Prostate gland (tissue), 2 donors: ENCODE results near the gene NLRC3. TPM values are rescaled to one million over a fixed set of nuclear protein-coding genes. Genes with fewer than 3 reads are reported as not detected.
"Not testable (repeated sequence)": the region's sequence is repeated elsewhere in the genome, so short reads cannot be mapped to it uniquely, and the experiment has no call there.

ENCODE experiments used
- DNase-seq: peaks from one replicate; pipeline ENCODE4 v3.0.0-alpha.2; 2019; ENCODE audit warnings: low spot score
- H3K27ac ChIP-seq, 2 donors: fragments of 200-600 bp; sonication (generic); 2 replicates each; pipeline ENCODE4 v1.5.1; 2017 to 2019
- H3K27me3 ChIP-seq: fragments of 200-600 bp; sonication (generic); replicated peaks from 2 replicates; pipeline ENCODE4 v1.5.1; 2019; ENCODE audit not compliant: insufficient read depth
- H3K36me3 ChIP-seq, 2 donors: fragments of 200-600 bp; sonication (generic); 1 replicate in 1 of 2; 2 replicates in 1 of 2; pipeline versions ENCODE4 v1.5.1 to v1.8.1; 2017 to 2019
- H3K4me1 ChIP-seq: fragments of 200-600 bp; sonication (generic); replicated peaks from 2 replicates; pipeline ENCODE4 v1.5.1; 2019
- H3K4me3 ChIP-seq, 2 donors: fragments of 200-600 bp; sonication (generic); 2 replicates each; pipeline ENCODE4 v1.5.1; 2017 to 2019
- H3K9me3 ChIP-seq: fragments of 200-600 bp; sonication (generic); 2 replicates; pipeline ENCODE4 v1.5.1; 2017
- POLR2A ChIP-seq: fragments of 450-650 bp; IDR thresholded peaks from one replicate; pipeline ENCODE4 v1.6.1; 2016; ENCODE audit warnings: antibody characterized with exemption, mild to moderate bottlenecking
- POLR2AphosphoS5 ChIP-seq: sonication (generic); formaldehyde crosslinking; IDR thresholded peaks from one replicate; pipeline ENCODE4 v1.6.1; 2017; ENCODE audit warnings: antibody characterized with exemption
- WGBS: methylation state at CpG from one replicate; pipeline ENCODE4 v1.1.5; 2018; 5-methylcytosine and 5-hydroxymethylcytosine counted together
- intact Hi-C: fragments of 100-400 bp; cut with DNase I; formaldehyde crosslinking; loops from one replicate; pipeline ENCODE4 v1.14.2; 2022
- total RNA-seq, 2 donors: library from RNA; depleted of rRNA; stranded (reverse); fragments of >200 nt; gene quantifications; one replicate each; pipeline ENCODE4 v1.1.0, GENCODE V29; 2016
- TF ChIP-seq, protein P1 (sequence below), 4 experiments: fragments of 200-600 bp in 2 of 4; fragments of 450-650 bp in 2 of 4; sonication (generic) in 2 of 4; IDR thresholded peaks; 1 replicate in 3 of 4; 2 replicates in 1 of 4; pipeline ENCODE4 v1.5.1; 2016 to 2019; ENCODE audit warnings: antibody characterized with exemption in 4 of 4, mild to moderate bottlenecking in 2 of 4, moderate library complexity in 2 of 4

The NLRC3 gene
- total RNA-seq, 2 donors from 2014 or later, result 0.85 to 0.87 TPM

GRCh38 chr16:3612510-3613466 is 35.6 kb upstream of the NLRC3 start:
- 79% methylated on average over 34 of the region's 34 CpGs for WGBS
- TF ChIP-seq POLR2A (no peak), POLR2AphosphoS5 (no peak)
- TF ChIP-seq, protein P1, sequence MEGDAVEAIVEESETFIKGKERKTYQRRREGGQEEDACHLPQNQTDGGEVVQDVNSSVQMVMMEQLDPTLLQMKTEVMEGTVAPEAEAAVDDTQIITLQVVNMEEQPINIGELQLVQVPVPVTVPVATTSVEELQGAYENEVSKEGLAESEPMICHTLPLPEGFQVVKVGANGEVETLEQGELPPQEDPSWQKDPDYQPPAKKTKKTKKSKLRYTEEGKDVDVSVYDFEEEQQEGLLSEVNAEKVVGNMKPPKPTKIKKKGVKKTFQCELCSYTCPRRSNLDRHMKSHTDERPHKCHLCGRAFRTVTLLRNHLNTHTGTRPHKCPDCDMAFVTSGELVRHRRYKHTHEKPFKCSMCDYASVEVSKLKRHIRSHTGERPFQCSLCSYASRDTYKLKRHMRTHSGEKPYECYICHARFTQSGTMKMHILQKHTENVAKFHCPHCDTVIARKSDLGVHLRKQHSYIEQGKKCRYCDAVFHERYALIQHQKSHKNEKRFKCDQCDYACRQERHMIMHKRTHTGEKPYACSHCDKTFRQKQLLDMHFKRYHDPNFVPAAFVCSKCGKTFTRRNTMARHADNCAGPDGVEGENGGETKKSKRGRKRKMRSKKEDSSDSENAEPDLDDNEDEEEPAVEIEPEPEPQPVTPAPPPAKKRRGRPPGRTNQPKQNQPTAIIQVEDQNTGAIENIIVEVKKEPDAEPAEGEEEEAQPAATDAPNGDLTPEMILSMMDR (IDR thresholded peaks at IDR 0.05), result no peak
- no peaks in the 10 kb centered on the region for H3K36me3 ChIP-seq
- no peaks in the 10 kb centered on the region for H3K9me3 ChIP-seq
- H3K27ac ChIP-seq, result no peak overlapping the region
- no peak for DNase-seq
- intact Hi-C loops, result no loop called here
- H3K27me3 ChIP-seq, result no peaks in the 10 kb centered on the region
- H3K4me3 ChIP-seq, result peak overlapping the region; percentile 75 to 89
- peaks cover 6% of the 10 kb centered on the region for H3K4me1 ChIP-seq

DNA sequence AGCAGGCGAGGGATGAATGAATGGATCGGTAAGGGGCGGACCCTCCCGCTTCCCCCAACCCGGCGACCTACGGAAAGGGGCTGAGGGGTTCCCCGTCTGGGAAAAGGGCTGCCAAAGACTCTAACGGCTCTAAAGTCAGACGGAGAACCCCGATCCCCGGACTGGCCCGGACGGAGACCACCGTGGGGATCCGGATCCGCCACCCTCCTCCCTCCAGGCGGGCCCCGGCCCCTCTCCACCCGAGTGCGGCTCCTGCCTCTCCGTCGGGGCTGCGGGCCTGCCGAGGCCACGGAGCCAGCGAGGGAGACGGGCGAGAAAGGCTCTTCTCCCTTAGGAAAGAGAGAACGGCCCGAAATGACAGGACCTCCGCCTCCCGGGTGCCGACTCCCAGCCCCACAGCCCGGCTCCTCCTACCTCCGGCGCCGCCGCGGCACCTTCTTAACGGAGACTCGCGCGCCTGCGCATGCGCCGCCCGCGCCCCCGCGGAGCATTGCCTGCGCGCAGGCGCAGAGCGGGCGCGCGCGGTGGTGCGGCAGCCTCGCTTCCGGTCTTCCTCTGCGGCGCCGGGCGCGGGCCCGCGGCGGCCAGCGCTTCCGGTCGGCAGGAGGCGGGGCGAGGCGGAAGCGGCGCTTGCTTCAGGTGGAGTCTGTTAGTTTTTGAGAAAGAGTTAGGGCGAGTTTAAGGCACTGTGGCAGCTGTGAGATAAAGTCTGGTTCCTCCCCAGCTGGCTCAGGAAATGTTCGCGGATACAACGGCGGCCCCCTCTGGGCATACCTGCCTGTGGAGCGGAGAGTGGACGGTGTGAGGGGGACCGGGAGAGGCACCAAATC is 34.2 kb upstream of the NLRC3 start, which contains the start of gene SLX4:
Gene SLX4, minus strand, starts transcription at position 461 of the 830 bp plus-strand sequence. CDS start 2,642 bp downstream, outside the sequence.
- intact Hi-C loops, result no loop called here
- no peaks in the 10 kb centered on the region for H3K27me3 ChIP-seq

DNA sequence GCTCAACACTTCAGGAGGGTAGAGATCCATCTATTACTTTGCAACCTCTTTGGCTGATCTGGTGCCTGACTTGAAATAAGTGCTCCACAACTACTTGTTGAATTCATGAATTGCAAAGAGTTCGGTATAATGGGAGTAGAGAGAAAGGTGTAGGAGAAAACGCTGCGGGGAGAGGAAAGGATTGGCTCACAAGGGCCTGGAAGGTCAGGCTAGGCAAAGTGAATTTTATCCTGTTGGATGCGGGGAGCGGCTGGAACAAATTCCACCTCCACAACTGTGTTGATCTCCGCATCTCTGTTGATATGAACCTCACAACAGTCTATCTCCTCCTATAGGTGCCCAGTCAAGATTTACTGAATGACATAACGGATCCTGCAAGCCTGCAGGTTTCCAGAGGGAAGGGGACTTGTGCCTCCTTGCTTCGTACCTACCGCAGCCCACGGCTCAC is 33.5 kb upstream of the NLRC3 start:
- no peak for TF ChIP-seq POLR2A
- no peaks in the 10 kb centered on the region for H3K36me3 ChIP-seq
- no peaks in the 10 kb centered on the region for H3K9me3 ChIP-seq
- H3K4me1 ChIP-seq, result peaks cover 6% of the 10 kb centered on the region
- H3K27me3 ChIP-seq, result no peaks in the 10 kb centered on the region
- DNase-seq, result no peak
- peak overlapping the region; percentile 75 to 89 for H3K4me3 ChIP-seq
- WGBS, result 3% methylated on average over 10 of the region's 10 CpGs
- intact Hi-C loops, result no loop called here
- H3K27ac ChIP-seq, result peak overlapping the region; percentile 62 to 69

More for the DNA sequence above, 34.2 kb upstream of the NLRC3 start, which contains the start of gene SLX4:
- under 1% methylated on average over 82 of the region's 86 CpGs for WGBS
- Histone ChIP-seq H3K27ac (peak within 1 kb of the TSS; percentile 62 to 69), H3K36me3 (no peaks in the 10 kb centered on the region), H3K4me3 (peak within 1 kb of the TSS; percentile 75 to 89), H3K4me1 (peaks cover 6% of the 10 kb centered on the region), H3K9me3 (no peaks in the 10 kb centered on the region)
- TF ChIP-seq POLR2AphosphoS5, result peak; percentile 67
- TF ChIP-seq POLR2A, result peak; percentile 85
- TF ChIP-seq, protein P1 (IDR thresholded peaks at IDR 0.05), result peak in 2 of 4 experiments; percentile 16 to 36
- peak; percentile 87 for DNase-seq

DNA sequence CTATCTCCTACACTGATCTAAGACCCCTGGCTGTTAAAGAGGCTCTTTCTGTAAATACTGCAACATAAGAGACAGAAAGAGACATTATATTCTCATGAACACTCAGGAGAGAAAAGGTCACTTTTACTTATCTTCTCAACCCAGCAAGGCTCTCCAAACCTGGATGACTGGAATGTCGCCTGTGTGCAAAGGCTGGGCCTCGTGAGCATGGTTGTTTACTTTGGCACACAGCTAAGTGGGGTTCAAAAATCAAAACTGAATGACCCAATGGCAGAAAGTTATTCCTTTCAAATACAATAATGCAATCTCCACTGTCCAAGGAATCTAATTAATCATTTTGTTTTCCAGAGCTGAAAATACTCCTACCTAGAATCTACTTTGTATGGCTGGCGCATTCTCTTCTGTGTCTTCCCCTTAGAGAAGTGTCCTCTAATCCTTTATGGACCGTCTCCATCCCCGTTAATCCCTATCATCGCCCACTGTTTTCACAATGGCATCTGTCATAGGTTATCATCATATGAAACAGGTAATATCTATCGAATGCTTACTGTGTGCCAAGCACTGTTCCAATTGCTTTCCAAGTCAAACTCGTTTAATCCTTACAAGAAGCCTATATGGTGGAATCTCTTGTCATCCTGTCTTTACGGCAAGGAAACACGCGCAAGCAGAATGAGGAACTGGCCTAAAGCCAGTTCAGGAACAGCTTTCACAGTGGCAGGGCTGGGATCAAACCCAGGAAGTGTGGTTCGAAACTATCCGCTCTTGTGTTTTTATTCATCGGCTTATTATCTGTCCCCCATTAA is 32.9 kb upstream of the NLRC3 start:
- DNase-seq, result peak; percentile 16
- WGBS, result 49% methylated on average over 14 of the region's 14 CpGs
- Histone ChIP-seq H3K27me3 (no peaks in the 10 kb centered on the region), H3K36me3 (no peaks in the 10 kb centered on the region), H3K27ac (peak overlapping the region in 1 of 2 donors; percentile 69), H3K4me1 (peaks cover 6% of the 10 kb centered on the region), H3K4me3 (peak overlapping the region in 1 of 2 donors; percentile 89), H3K9me3 (no peaks in the 10 kb centered on the region)
- TF ChIP-seq POLR2AphosphoS5 (no peak), POLR2A (no peak)
- TF ChIP-seq, protein P1 (IDR thresholded peaks at IDR 0.05), result no peak
- intact Hi-C loops, result no loop called here

DNA sequence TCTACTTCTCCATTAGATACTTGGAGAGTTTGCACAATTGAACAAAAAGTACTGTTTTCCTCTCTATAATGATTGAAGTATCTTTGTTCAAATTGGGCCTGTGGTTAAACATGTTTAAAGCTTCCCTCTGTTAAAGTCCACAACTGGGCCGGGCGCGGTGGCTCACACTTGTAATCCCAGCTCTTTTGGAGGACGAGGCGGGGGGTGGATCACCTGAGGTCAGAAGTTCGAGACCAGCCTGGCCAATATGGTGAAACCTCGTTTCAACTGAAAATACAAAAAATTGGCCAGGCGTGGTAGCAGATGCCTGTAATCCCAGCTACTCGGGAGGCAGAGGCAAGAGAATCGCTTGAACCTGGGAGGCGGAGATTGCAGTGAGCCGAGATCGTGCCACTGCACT is 31.8 kb upstream of the NLRC3 start:
- H3K27ac ChIP-seq, result not testable (repeated sequence)

More for the DNA sequence above, 31.8 kb upstream of the NLRC3 start:
- H3K9me3 ChIP-seq, H3K27me3 ChIP-seq, intact Hi-C loops, H3K36me3 ChIP-seq, H3K4me3 ChIP-seq, H3K4me1 ChIP-seq, DNase-seq: not testable (repeated sequence)
- WGBS, result 95% methylated on average over 13 of the region's 13 CpGs
